ENCODE measurements around the gene HERC6. TPM values are rescaled to one million over a fixed set of nuclear protein-coding genes. Genes with fewer than 3 reads are reported as not detected.
"Not testable (repeated sequence)": the region's sequence is repeated elsewhere in the genome, so short reads cannot be mapped to it uniquely, and the experiment has no call there.

Gene HERC6
- total and polyA plus RNA-seq, 2 of the 8 experiments (the other 6 are each of a cell fraction or from before 2014, with no cell fraction given) = 3.7 to 3.8 TPM

DNA sequence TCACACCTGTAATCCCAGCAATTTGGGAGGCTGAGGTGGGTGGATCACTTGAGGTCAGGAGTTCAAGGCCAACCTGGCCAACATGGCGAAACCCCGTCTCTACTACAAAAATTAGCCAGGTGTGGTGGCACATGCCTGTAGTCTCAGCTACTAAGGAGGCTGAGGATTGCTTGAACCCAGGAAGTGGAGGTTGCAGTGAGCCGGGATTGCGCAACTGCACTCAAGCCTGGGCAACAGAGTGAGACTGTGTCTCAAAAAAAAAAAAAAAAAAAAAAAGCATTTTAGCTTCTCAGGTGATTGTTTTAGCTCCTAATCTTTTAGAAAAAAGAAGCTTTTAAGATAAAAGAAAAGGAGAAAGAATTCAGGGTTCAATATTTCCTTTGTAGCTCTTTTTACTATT lies 59.2 kb downstream of the HERC6 start:
- not testable (repeated sequence) for H3K4ac ChIP-seq (replicated peaks; ENCODE audit: insufficient read length, low read depth, low read length); H3K4me1 ChIP-seq (replicated peaks in 1 of 4; ENCODE audit: control insufficient read depth in 3 of 4, insufficient read depth in 4 of 4, low read length in 3 of 4); H3K14ac ChIP-seq (ENCODE audit: insufficient read length); H2AK5ac ChIP-seq (ENCODE audit: low read depth, low read length); FAIRE-seq; H2AFZ ChIP-seq (ENCODE audit: low read length); H3K4me3 ChIP-seq (ENCODE audit: extremely low read depth in 1 of 4, insufficient read depth in 2 of 4, low read depth in 3 of 4, low read length in 4 of 4); H3K27ac ChIP-seq (ENCODE audit: low read depth, low read length); H3K23me2 ChIP-seq (ENCODE audit: low read depth, low read length); H2BK5ac ChIP-seq (ENCODE audit: low read depth, low read length); H4K8ac ChIP-seq (ENCODE audit: extremely low read depth, insufficient read depth, low read length); H3K18ac ChIP-seq (ENCODE audit: extremely low read depth, low read length); H4K20me1 ChIP-seq (replicated peaks in 1 of 2; ENCODE audit: control insufficient read depth in 1 of 2, insufficient read depth in 2 of 2, low read length in 2 of 2); H3K79me2 ChIP-seq (ENCODE audit: control insufficient read depth in 1 of 2, insufficient read depth in 2 of 2, low read length in 2 of 2); H3K79me1 ChIP-seq (ENCODE audit: low read depth, low read length); H4K5ac ChIP-seq (ENCODE audit: insufficient read length, low read depth, low read length); H3K56ac ChIP-seq (replicated peaks; ENCODE audit: insufficient read length, low read depth, low read length); H2BK12ac ChIP-seq (ENCODE audit: low read depth, low read length); H3K9ac ChIP-seq (replicated peaks in 1 of 4; ENCODE audit: extremely low read depth in 1 of 4, low read depth in 3 of 4, low read length in 3 of 4); H3K9me3 ChIP-seq (ENCODE audit: insufficient read depth in 2 of 2, low read depth in 1 of 2, low read length in 1 of 2); H2BK20ac ChIP-seq (ENCODE audit: low read length); H3K23ac ChIP-seq (ENCODE audit: insufficient read length); H2BK15ac ChIP-seq (ENCODE audit: low read length); DNase-seq (ENCODE audit: low read depth in 1 of 2, low spot score in 2 of 2); H2BK120ac ChIP-seq (replicated peaks; ENCODE audit: low read depth, low read length); H4K91ac ChIP-seq (replicated peaks; ENCODE audit: insufficient read length, low read length); H3K27me3 ChIP-seq (replicated peaks in 1 of 4; ENCODE audit: control insufficient read depth in 3 of 4, extremely low read depth in 1 of 4, insufficient read depth in 3 of 4, low read length in 3 of 4); H3K36me3 ChIP-seq (ENCODE audit: control insufficient read depth in 2 of 4, insufficient read depth in 4 of 4, low read length in 3 of 4); H3K4me2 ChIP-seq (ENCODE audit: insufficient read depth in 1 of 2, low read depth in 2 of 2, low read length in 2 of 2)
- 88% methylated on average over 4 of the region's 4 CpGs; no CpG with 5 or more reads in 1 of the 2 experiments for WGBS, 2 experiments (ENCODE audit: extremely low coverage in 1 of 2, insufficient coverage in 1 of 2, insufficient read length in 1 of 2, insufficient replicate concordance in 2 of 2, low coverage in 1 of 2, low lambda C conversion rate in 2 of 2, missing lambda C conversion rate in 1 of 2)
- ChIA-PET CTCF (ENCODE audit: partially characterized antibody) (interaction anchor here (1.1 to 1.2 kb wide), 2 partner anchors 12 to 69 kb away, joined by 3 to 5 read pairs; no protein-coding TSS in a partner anchor), POLR2A (ENCODE audit: partially characterized antibody) (interaction anchor here (2.0 kb wide), 1 partner anchor 10 kb away, joined by 5 read pairs; no protein-coding TSS in a partner anchor)
- peak; percentile 88 for TF ChIP-seq CEBPB (IDR thresholded peaks at IDR 0.05; ENCODE audit: low read depth, low read length)

All from H1 (cell line).